Adrenal gland (tissue), 5 donors: ENCODE measurements around the gene UCK1.

Experiments
- POLR2A ChIP-seq, 2 donors: fragments of 450-650 bp; IDR thresholded peaks; one replicate each; pipeline ENCODE4 v1.6.1; 2017; ENCODE audit warnings: antibody characterized with exemption in 2 of 2, mild to moderate bottlenecking in 2 of 2, moderate library complexity in 1 of 2
- TF ChIP-seq, protein P1 (sequence below), 6 experiments: fragments of 450-650 bp in 4 of 6; fragments of 200-600 bp in 2 of 6; sonication (generic) in 1 of 6; IDR thresholded peaks; 1 replicate in 5 of 6; 2 replicates in 1 of 6; pipeline versions ENCODE4 v1.5.1 to v1.8.0; 2016 to 2021; ENCODE audit warnings: antibody characterized with exemption in 6 of 6, mild to moderate bottlenecking in 2 of 6, moderate library complexity in 1 of 6
- donor health status: DM: no; HTN: no; CAD: no.

- TF ChIP-seq, protein P1, sequence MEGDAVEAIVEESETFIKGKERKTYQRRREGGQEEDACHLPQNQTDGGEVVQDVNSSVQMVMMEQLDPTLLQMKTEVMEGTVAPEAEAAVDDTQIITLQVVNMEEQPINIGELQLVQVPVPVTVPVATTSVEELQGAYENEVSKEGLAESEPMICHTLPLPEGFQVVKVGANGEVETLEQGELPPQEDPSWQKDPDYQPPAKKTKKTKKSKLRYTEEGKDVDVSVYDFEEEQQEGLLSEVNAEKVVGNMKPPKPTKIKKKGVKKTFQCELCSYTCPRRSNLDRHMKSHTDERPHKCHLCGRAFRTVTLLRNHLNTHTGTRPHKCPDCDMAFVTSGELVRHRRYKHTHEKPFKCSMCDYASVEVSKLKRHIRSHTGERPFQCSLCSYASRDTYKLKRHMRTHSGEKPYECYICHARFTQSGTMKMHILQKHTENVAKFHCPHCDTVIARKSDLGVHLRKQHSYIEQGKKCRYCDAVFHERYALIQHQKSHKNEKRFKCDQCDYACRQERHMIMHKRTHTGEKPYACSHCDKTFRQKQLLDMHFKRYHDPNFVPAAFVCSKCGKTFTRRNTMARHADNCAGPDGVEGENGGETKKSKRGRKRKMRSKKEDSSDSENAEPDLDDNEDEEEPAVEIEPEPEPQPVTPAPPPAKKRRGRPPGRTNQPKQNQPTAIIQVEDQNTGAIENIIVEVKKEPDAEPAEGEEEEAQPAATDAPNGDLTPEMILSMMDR (IDR thresholded peaks at IDR 0.05), result no peak
- no peak for TF ChIP-seq POLR2A (IDR thresholded peaks at IDR 0.05)
Observed at GRCh38 chr9:131494296-131494870, 36.7 kb downstream of the UCK1 start.
